Epithelial cell of proximal tubule (primary cell): Measurements from ENCODE around the gene PRDM8. TPM values are rescaled to one million over a fixed set of nuclear protein-coding genes. Genes with fewer than 3 reads are reported as not detected.

Experiments used
- DNase-seq: peaks from one replicate; pipeline ENCODE4 v3.0.0-alpha.2; 2011; ENCODE audit warnings: low read depth
- H3K4me3 ChIP-seq: 2 replicates; pipeline ENCODE4 v1.5.1; 2011; ENCODE audit warnings: low read depth, mild to moderate bottlenecking, low read length
- total RNA-seq: library from RNA; depleted of rRNA; stranded (reverse); fragments of >200 nt; gene quantifications from 2 replicates; pipeline ENCODE4 v1.2.3, GENCODE V29; 2015
- TF ChIP-seq, protein P1 (sequence below): conservative IDR thresholded peaks from 2 replicates; pipeline ENCODE4 v1.5.1; 2012; ENCODE audit warnings: low read depth, mild to moderate bottlenecking, low read length

Gene PRDM8
- total RNA-seq, 1 donor from 2014 or later: 3.7 TPM

DNA sequence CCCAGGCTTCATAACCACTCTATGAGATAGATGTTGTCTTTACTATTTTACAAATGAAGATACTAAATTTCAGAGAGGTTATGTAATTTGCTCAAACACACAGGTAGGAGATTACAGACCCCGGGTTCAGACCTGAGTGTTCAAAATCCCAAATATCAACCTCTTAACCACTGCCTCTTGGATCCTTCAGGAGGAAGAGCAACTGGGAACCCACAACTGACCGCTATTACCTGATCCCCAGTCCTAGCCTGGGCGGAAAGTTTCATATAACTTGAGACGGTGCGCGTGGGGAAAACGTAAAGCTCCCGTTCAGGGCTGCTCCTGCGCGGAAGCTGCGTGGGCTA lies 8.9 kb upstream of the PRDM8 start:
- no peak overlapping the region for H3K4me3 ChIP-seq
- DNase-seq: no peak
- TF ChIP-seq, protein P1, sequence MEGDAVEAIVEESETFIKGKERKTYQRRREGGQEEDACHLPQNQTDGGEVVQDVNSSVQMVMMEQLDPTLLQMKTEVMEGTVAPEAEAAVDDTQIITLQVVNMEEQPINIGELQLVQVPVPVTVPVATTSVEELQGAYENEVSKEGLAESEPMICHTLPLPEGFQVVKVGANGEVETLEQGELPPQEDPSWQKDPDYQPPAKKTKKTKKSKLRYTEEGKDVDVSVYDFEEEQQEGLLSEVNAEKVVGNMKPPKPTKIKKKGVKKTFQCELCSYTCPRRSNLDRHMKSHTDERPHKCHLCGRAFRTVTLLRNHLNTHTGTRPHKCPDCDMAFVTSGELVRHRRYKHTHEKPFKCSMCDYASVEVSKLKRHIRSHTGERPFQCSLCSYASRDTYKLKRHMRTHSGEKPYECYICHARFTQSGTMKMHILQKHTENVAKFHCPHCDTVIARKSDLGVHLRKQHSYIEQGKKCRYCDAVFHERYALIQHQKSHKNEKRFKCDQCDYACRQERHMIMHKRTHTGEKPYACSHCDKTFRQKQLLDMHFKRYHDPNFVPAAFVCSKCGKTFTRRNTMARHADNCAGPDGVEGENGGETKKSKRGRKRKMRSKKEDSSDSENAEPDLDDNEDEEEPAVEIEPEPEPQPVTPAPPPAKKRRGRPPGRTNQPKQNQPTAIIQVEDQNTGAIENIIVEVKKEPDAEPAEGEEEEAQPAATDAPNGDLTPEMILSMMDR: no peak

DNA sequence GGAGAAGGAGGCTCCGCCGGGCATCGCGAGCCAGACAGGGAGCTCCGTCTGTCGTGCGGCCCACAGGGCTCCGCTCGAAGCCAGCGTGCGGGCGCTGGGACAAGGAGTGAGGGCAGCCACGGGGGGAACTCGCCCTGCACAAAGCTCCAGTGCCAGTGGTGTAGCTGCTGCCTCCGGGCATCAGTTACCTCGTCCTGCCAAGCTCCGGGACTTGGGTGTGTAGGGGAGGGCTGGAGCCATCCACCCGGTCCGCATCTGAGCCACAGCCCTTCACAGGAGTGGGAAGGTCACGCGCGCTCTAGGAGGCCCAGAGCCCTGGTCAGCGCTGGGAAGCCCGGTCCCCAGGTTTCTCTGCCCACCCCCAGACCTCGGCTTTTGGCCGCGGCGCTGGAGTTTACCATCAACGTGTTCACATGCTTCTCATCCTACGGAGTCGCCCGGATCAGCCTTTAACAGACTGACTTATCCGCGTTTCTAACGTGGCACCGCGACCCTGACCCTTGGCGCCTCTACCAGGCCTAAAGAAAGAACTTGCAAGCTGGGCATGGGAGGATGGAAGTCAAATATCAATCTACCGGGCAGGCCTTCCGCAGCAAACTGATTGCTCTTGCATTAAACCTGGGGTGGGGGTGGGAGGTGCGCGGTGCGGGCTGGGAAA lies 8.4 kb upstream of the PRDM8 start:
- H3K4me3 ChIP-seq: no peak overlapping the region
- DNase-seq: no peak
- TF ChIP-seq, protein P1: no peak

DNA sequence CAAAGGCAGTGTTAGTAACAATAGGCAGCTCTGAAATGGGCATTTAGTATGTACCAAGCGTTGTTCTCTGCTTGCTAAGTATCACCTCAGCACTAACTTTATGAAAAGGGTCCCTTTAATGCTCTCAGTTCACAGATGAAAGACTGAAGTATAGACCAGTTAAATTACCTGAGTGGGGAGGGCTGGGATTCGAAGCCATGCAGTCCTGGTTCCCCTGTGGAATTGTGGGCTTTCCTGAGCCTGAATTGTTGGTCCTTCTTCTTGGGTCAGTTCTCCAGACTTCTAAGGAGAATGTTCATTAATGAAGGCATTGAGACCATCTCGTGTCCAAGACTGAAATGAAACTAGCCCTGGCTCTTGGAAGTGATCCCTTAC lies 7.7 kb upstream of the PRDM8 start:
- TF ChIP-seq, protein P1: no peak
- no peak for DNase-seq
- no peak overlapping the region for H3K4me3 ChIP-seq

DNA sequence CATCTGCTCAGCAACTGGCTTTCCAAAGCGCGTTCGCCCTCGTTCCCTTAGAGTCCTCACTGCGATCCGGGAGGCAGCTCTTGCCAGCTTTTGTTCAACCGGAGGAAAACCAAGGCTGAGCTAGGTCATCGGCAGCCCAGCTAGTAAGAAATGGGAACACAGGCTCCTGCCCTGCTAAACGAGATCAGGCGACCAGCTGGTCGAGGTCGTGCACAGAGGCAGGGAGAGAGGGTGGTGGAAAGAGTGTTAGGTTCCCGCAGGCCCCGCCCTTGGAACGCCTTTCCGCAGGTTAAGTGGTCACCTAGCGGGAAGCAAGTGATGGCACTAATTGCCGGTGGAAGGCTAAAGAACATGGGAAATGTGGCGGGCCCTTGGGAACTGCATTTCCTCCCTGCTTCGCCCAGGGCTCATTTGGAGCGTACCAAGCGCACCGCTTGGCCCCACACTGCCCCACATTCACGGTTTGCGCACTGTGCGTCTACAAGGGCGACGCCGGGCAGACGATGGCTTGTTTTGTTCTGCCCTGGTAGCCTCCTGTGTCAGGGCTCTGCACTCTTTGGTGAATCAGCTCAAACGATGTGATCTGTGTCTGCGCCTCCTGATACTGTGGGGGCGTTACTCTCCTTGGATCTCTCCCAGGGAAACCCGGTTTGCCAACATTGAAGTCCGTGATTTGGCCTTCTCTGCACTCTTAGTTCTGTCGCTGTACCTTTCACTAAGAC lies 7.2 kb upstream of the PRDM8 start:
- H3K4me3 ChIP-seq: no peak overlapping the region
- no peak for DNase-seq
- TF ChIP-seq, protein P1: no peak

DNA sequence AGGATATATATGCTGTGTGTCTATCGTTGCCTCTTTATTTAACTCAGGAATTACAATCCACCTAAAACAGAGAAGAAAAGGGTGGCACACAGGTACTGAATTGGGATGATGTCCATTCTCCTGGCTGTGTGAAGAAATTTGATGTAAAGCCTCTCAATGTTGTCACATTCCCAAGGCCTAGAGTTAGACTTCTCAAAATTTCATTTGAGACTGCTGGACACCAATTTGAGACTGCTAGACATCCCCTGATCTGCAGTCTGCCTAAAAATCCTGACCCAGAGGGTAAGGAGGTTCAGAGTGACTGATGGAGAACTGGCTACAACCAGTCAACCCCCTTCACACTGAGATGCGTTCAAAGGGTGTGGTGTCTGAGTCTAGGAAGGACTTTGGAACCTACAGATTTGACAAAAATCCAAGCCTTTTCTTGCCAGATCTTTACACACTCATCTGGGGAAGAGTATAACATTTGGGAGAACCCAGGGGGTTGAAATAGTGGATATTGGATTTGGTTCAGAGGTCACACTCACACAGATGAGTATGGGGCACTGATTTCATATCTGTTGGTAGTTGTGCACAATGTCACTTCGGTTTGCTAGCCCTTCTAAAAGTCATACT lies 4.9 kb upstream of the PRDM8 start:
- H3K4me3 ChIP-seq: no peak overlapping the region
- DNase-seq: no peak
- TF ChIP-seq, protein P1: no peak

DNA sequence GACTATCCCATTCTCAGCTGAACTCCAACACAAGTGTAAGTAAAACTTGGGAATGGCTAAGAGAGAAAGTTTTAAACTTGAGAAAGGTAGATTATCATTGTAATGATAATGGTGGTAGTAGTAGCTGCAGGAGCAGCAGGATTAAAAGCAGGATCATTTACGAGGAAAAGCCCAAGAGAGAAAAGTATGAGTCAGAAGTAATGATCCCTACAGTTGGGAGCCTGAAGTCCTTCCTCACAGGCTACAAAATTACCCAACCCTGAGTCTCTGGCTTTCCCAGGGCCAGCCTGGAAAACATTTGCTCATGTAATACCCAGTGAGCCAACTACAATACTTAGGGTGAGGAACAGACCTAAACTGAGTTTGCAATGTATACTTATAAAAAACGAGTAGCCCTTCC lies 4.4 kb upstream of the PRDM8 start:
- no peak overlapping the region for H3K4me3 ChIP-seq
- TF ChIP-seq, protein P1: no peak
- DNase-seq: peak; percentile 73
